Activated naive CD4-positive, alpha-beta T cell treated with anti-CD3 and anti-CD28 coated beads, Interleukin-2, amount 50 U/mL, for 72 hours (primary cell): ENCODE measurements around the gene R3HDM1. TPM values are rescaled to one million over a fixed set of nuclear protein-coding genes. Genes with fewer than 3 reads are reported as not detected.

Experiments
- ATAC-seq, 2 donors: fragments of 150-1000 bp; cut with Tn5 transposase; 2 replicates each; pipeline ENCODE4 v1.10.0; 2021; ENCODE audit warnings: mild to moderate bottlenecking in 2 of 2, moderate library complexity in 2 of 2
- DNase-seq, 2 donors: peaks; one replicate each; pipeline ENCODE4 v3.0.0; 2021 to 2022; ENCODE audit warnings: low spot score in 2 of 2
- H3K27ac Mint-ChIP-seq, 2 donors: one replicate each; pipeline ENCODE4 v1.8.0; 2022; ENCODE audit warnings: mild to moderate bottlenecking in 2 of 2, mixed read lengths in 2 of 2
- H3K36me3 Mint-ChIP-seq, 2 donors: one replicate each; pipeline ENCODE4 v1.8.0; 2022; ENCODE audit warnings: mixed read lengths in 2 of 2
- H3K9me3 Mint-ChIP-seq, 2 donors: one replicate each; pipeline ENCODE4 v1.8.0; 2022; ENCODE audit warnings: mixed read lengths in 2 of 2
- total RNA-seq, 2 donors: library from RNA; stranded (reverse); gene quantifications; one replicate each; pipeline ENCODE4 v1.2.3, GENCODE V29; 2022

The R3HDM1 gene
- total RNA-seq, 2 donors from 2014 or later = 59.6 to 65.1 TPM

DNA sequence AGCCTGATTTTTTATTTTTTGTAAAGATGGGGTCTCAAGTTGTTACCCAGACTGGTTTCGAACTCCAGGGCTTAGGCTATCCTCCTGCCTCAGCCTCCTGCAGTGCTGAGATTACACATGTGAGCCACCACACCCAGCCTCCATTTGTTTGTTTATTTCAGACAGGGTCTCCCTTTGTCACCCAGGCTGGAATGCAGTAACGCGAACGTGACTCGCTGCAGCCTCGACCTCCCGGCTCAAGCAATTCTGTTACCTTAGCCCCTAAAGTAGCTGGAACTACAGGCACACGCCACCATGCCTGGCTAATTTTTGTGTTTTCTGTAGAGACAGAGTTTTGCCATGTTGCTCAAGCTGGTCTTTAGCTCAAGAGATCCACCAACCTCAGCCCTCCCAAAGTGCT, 237.6 kb downstream of the R3HDM1 start:
- Mint-ChIP-seq H3K27ac (peak overlapping the region in 1 of 2 donors; percentile 47), H3K9me3 (no peaks in the 10 kb centered on the region), H3K36me3 (peaks cover 21 to 42% of the 10 kb centered on the region in 2 donors)
- no peak for ATAC-seq
- DNase-seq = no peak

DNA sequence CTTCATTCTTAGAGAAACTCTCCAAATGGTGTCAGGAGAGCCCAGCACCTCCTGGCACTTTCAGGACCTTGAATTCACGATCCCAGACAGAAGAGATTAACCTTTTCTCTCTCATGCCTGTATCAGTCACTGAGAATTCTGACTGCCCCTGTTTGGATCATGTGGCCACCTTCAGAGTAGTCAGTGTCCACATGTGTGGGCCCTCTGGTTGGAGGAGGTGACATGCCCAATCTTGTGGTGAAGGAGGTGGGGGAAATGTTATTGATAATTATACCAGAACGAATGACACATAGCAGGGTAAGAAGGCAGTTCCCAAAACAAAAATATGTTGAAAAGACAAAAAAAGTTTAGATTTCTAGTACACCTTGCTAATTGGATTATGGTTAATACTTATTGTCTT, 242.0 kb downstream of the R3HDM1 start:
- no peak for DNase-seq
- peaks cover 20 to 34% of the 10 kb centered on the region in 2 donors for H3K36me3 Mint-ChIP-seq
- H3K9me3 Mint-ChIP-seq = no peaks in the 10 kb centered on the region
- H3K27ac Mint-ChIP-seq = peak overlapping the region in 1 of 2 donors; percentile 5
- peak; percentile 26 to 79 for ATAC-seq

DNA sequence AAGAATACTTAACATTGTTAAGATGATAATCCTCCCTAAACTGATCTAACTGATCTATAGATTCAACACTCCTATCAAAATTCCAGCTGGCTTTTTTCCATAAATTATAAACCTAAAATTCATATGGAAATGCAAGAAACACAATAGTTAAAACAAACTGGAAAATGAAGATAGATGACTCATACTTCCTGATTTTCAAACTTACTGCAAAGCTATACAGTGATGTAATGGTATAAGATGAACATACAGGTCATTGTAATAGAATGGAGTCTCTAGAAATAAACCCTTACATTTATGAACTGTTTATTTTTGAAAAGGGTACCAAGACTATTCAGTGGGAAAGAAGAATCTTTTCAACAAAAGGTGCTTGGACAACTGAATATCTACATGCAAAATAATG, 242.6 kb downstream of the R3HDM1 start:
- H3K27ac Mint-ChIP-seq = no peak overlapping the region
- peaks cover 20 to 34% of the 10 kb centered on the region in 2 donors for H3K36me3 Mint-ChIP-seq
- H3K9me3 Mint-ChIP-seq = no peaks in the 10 kb centered on the region
- no peak for ATAC-seq
- DNase-seq = no peak

Other genes starting within 250 kb of the R3HDM1 start
- gene ZRANB3, start 266 bp upstream of the R3HDM1 start, total RNA-seq = 10 to 100 TPM; 13.3 to 37.9 TPM
- gene UBXN4, start 210.4 kb downstream of the R3HDM1 start, total RNA-seq = 100 to 1,000 TPM; 114 to 131 TPM